Heart right ventricle (tissue), 16 donors: ENCODE results near the gene NAA25. TPM values are rescaled to one million over a fixed set of nuclear protein-coding genes. Genes with fewer than 3 reads are reported as not detected.
"Not testable (repeated sequence)": the region's sequence is repeated elsewhere in the genome, so short reads cannot be mapped to it uniquely, and the experiment has no call there.

Experiments
- ATAC-seq, 8 donors: fragments of 200-7000 bp; cut with Tn5 transposase; one replicate each; pipeline ENCODE4 v1.9.1; 2020; ENCODE audit warnings: mild to moderate bottlenecking in 8 of 8, moderate library complexity in 8 of 8, moderate number of reproducible peaks in 1 of 8
- DNase-seq, 2 donors: peaks; one replicate each; pipeline ENCODE4 v3.0.0-alpha.2; 2020
- H3K27ac ChIP-seq, 10 donors: fragments of 200-600 bp; sonication (generic) in 2 of 10; one replicate each; pipeline versions ENCODE4 v1.5.0 to v1.8.0; 2020 to 2022; ENCODE audit warnings: mild to moderate bottlenecking in 3 of 10
- H3K27me3 ChIP-seq, 7 donors: fragments of 200-600 bp; one replicate each; pipeline ENCODE4 v1.8.0; 2021 to 2022; ENCODE audit warnings: mild to moderate bottlenecking in 2 of 7
- H3K36me3 ChIP-seq, 9 donors: fragments of 200-600 bp; sonication (generic) in 1 of 9; one replicate each; pipeline versions ENCODE4 v1.5.0 to v1.8.0; 2020 to 2022; ENCODE audit warnings: mild to moderate bottlenecking in 2 of 9
- H3K4me1 ChIP-seq, 9 donors: fragments of 200-600 bp; sonication (generic) in 1 of 9; one replicate each; pipeline versions ENCODE4 v1.5.0 to v1.8.0; 2020 to 2022; ENCODE audit warnings: mild to moderate bottlenecking in 4 of 9
- H3K4me3 ChIP-seq, 10 donors: fragments of 200-600 bp; sonication (generic) in 2 of 10; one replicate each; pipeline versions ENCODE4 v1.5.0 to v1.8.0; 2020 to 2022; ENCODE audit warnings: mild to moderate bottlenecking in 7 of 10, moderate library complexity in 2 of 10
- H3K9me3 ChIP-seq, 11 donors: fragments of 200-600 bp in 10 of 11; sonication (generic) in 2 of 11; one replicate each; pipeline versions ENCODE4 v1.5.0 to v1.8.0; 2013 to 2022; ENCODE audit warnings: mild to moderate bottlenecking in 2 of 11, control low read depth in 1 of 11, moderate library complexity in 1 of 11
- CTCF ChIP-seq, 9 donors: fragments of 200-600 bp; sonication (generic) in 2 of 9; IDR thresholded peaks; one replicate each; pipeline versions ENCODE4 v1.5.0 to v1.8.0; 2021 to 2022; ENCODE audit warnings: antibody characterized with exemption in 9 of 9, mild to moderate bottlenecking in 5 of 9, moderate library complexity in 1 of 9
- WGBS, 2 donors: extraction: QIAGEN DNeasy Blood & Tissue Kit; methylation state at CpG; one replicate each; pipeline ENCODE4 v1.1.7; 2013; ENCODE audit warnings: inconsistent platforms in 1 of 2; 5-methylcytosine and 5-hydroxymethylcytosine counted together
- intact Hi-C, 10 donors: fragments of 100-400 bp; cut with DNase I; formaldehyde crosslinking; loops; one replicate each; pipeline versions ENCODE4 v1.11.1 to v1.14.2; 2022
- polyA plus RNA-seq, 2 donors: library from polyadenylated mRNA; stranded (reverse); fragments of 200-250 nt; gene quantifications; one replicate each; pipeline ENCODE4 v1.2.3, GENCODE V29; 2013
- total RNA-seq, 10 donors: library from RNA; stranded (reverse); fragmentation: NEBNext Ultra II Directional in 3 of 10; extraction: Animal tissue kit (Norgen Biotek cat#: 25700) in 3 of 10; gene quantifications; one replicate each; pipeline versions ENCODE4 v1.2.1 to v1.2.4, GENCODE V29; 2021 to 2023
- donor health status: Arrhythmogenic right ventricular cardiomyopathy.
- donor health status: ischemic (EF 13 %, LVEDD 7.1; RV severe dilation, severe dysfunction).
- donor health status: healthy with polysubstance abuse.
- donor health status: DM: no; HTN: yes; CAD: no.
- donor health status: DM: no; HTN: no; CAD: no.
- donor health status: ischemic (EF 25% LVEDD 6.9; RV normal size, moderate dysfunction).
- donor health status: ischemic (EF 25% LVEDD 5.7; RV mildly dilated, moderate dysfunction).
- donor health status: healthy.
- donor health status: DM: yes; HTN: yes; CAD: no.
- donor health status: Ischemic cardiomyopathy.
- donor health status: ischemic (EF 35%, LVEDD 5.7; RV mildly dilated, moderate dysfunction).
- donor health status: nonischemic (EF 11% LVEDD 7.7; RV severe dilation, severe dysfunction).
- donor health status: DM: yes; HTN: yes; CAD: no.
- donor health status: PGD.
- donor health status: ischemic (EF 29% LVEDD 5.4; RV normal size, mild dysfunction).
- donor health status: nonischemic (EF 23%, LVEDD 6.1; RV moderate dilation, normal function).

The NAA25 gene
- total and polyA plus RNA-seq, 12 donors: 3.6 to 26.3 (median 17.9) TPM

- peaks cover 0 to 20% (median 0%) of the 10 kb centered on the region in 9 donors for H3K36me3 ChIP-seq
- H3K27ac ChIP-seq: peak overlapping the region in 1 of 10 donors; percentile 58
Observed at GRCh38 chr12:112001576-112001975, 107.0 kb downstream of the NAA25 start.

GRCh38 chr12:112000820-112001219 lies 107.8 kb downstream of the NAA25 start:
- no peaks in the 10 kb centered on the region for H3K9me3 ChIP-seq
- peak overlapping the region in 1 of 10 donors; percentile 7 for H3K4me3 ChIP-seq
- peaks cover 0 to 5% (median 0%) of the 10 kb centered on the region in 7 donors for H3K27me3 ChIP-seq
- DNase-seq: no peak
- intact Hi-C loops: no loop called here
- peaks cover 0 to 67% (median 13%) of the 10 kb centered on the region in 9 donors for H3K4me1 ChIP-seq
- H3K36me3 ChIP-seq: peaks cover 0 to 20% (median 0%) of the 10 kb centered on the region in 9 donors
- H3K27ac ChIP-seq: peak overlapping the region in 1 of 10 donors; percentile 58
- WGBS, 2 donors: 76 to 80% methylated on average over 8 of the region's 8 CpGs
- peak in 1 of 8 donors; percentile 38 for ATAC-seq
- no peak for TF ChIP-seq CTCF (IDR thresholded peaks at IDR 0.05)

More at GRCh38 chr12:112001576-112001975, 107.0 kb downstream of the NAA25 start:
- Histone ChIP-seq H3K4me3 (peak overlapping the region in 1 of 10 donors; percentile 29), H3K9me3 (no peaks in the 10 kb centered on the region), H3K4me1 (peaks cover 0 to 68% (median 11%) of the 10 kb centered on the region in 9 donors), H3K27me3 (peaks cover 0 to 5% (median 0%) of the 10 kb centered on the region in 7 donors)
- TF ChIP-seq CTCF (IDR thresholded peaks at IDR 0.05): no peak
- ATAC-seq (no peak), DNase-seq (no peak)
- intact Hi-C loops: no loop called here

GRCh38 chr12:111999129-111999528 lies 109.5 kb downstream of the NAA25 start:
- H3K27ac ChIP-seq, ATAC-seq, DNase-seq, H3K9me3 ChIP-seq, H3K27me3 ChIP-seq, H3K4me3 ChIP-seq, intact Hi-C loops: not testable (repeated sequence)
- peaks cover 0 to 81% (median 21%) of the 10 kb centered on the region in 9 donors for H3K4me1 ChIP-seq
- WGBS, 2 donors: 93 to 97% methylated on average over 9 of the region's 9 CpGs
- H3K36me3 ChIP-seq: peaks cover 0 to 17% (median 0%) of the 10 kb centered on the region in 9 donors

GRCh38 chr12:111998015-111998414 lies 110.6 kb downstream of the NAA25 start:
- Histone ChIP-seq H3K4me3 (no peak overlapping the region), H3K9me3 (no peaks in the 10 kb centered on the region), H3K27me3 (peaks cover 0 to 5% (median 0%) of the 10 kb centered on the region in 7 donors), H3K36me3 (peaks cover 0 to 12% (median 0%) of the 10 kb centered on the region in 9 donors), H3K27ac (peak overlapping the region in 6 of 10 donors; percentile 23 to 66 (median 48)), H3K4me1 (peaks cover 0 to 90% (median 21%) of the 10 kb centered on the region in 9 donors)
- intact Hi-C loops: no loop called here
- 68 to 77% methylated on average over 4 of the region's 4 CpGs for WGBS, 2 donors
- ATAC-seq (peak in 3 of 8 donors; percentile 15 to 74 (median 27)), DNase-seq (no peak)
- no peak for TF ChIP-seq CTCF (IDR thresholded peaks at IDR 0.05)

GRCh38 chr12:111997300-111997699 lies 111.3 kb downstream of the NAA25 start:
- TF ChIP-seq CTCF (IDR thresholded peaks at IDR 0.05): no peak
- peaks cover 0 to 12% (median 0%) of the 10 kb centered on the region in 9 donors for H3K36me3 ChIP-seq
- WGBS, 2 donors: 87 to 94% methylated on average over 2 of the region's 2 CpGs
- H3K4me3 ChIP-seq: no peak overlapping the region
- ATAC-seq (no peak), DNase-seq (no peak)
- H3K27me3 ChIP-seq: peaks cover 0 to 5% (median 0%) of the 10 kb centered on the region in 7 donors
- no peaks in the 10 kb centered on the region for H3K9me3 ChIP-seq
- intact Hi-C loops: no loop called here
- peaks cover 0 to 90% (median 21%) of the 10 kb centered on the region in 9 donors for H3K4me1 ChIP-seq
- H3K27ac ChIP-seq: peak overlapping the region in 5 of 10 donors; percentile 23 to 66 (median 45)
